NCI-H1694 treated with DMSO at 0.1 percent for 48 hours (cell line): ENCODE results near the gene RAPGEF1.
"Not testable (repeated sequence)": the region's sequence is repeated elsewhere in the genome, so short reads cannot be mapped to it uniquely, and the experiment has no call there.

Experiments
- DNase-seq: peaks from one replicate; lab custom pipeline; 2025; lab: John Stamatoyannopoulos, UW

The RAPGEF1 gene

DNA sequence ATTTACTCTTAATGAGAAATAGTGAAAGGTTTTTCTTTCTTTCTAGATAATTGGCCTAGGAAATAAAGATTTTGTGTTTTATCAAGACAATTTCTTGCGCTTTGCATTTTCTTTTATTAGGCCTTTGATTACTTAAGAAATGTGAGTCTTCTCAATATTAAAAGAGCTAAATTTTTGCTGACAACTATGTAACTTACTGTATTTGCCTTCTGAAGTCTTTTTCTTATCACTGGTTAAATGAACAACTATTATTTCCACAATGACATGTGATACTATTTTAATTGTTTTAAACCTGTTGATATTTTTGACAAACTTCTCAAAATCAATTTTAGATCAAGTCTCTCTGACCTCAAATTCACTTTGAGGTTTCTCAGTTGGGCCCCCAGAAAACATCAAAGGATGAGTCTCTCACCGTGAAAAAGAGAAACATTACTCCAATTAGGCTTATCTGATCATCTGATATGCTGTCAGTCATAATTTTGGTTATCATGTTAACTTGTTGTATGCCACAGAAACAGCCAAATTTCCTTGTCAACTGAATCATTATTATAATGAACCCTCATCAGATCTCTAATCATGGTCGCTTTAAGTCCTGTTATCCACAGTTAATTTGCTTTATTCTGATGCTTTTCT is 48.8 kb downstream of the RAPGEF1 start:
- DNase-seq: no peak

DNA sequence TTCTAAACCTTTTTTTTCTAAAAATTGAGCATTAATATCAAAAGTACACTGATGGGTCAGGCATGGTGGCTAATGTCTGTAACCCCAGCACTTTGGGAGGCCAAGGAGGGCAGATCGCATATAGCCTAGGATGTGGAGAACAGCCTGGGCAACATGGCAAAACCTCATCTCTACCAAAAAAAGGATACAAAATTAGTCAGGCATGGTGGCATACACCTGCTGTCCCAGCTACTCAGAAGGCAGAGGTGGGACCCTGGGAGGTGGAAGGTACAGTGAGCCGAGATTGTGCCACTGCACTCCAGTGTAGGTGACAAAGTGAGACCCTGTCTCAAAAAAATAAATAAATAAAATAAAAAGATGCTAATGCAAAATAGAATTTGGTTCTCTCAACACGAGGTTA is 49.4 kb downstream of the RAPGEF1 start:
- DNase-seq: no peak

GRCh38 chr9:131688377-131688776 is 51.5 kb downstream of the RAPGEF1 start:
- DNase-seq: no peak

DNA sequence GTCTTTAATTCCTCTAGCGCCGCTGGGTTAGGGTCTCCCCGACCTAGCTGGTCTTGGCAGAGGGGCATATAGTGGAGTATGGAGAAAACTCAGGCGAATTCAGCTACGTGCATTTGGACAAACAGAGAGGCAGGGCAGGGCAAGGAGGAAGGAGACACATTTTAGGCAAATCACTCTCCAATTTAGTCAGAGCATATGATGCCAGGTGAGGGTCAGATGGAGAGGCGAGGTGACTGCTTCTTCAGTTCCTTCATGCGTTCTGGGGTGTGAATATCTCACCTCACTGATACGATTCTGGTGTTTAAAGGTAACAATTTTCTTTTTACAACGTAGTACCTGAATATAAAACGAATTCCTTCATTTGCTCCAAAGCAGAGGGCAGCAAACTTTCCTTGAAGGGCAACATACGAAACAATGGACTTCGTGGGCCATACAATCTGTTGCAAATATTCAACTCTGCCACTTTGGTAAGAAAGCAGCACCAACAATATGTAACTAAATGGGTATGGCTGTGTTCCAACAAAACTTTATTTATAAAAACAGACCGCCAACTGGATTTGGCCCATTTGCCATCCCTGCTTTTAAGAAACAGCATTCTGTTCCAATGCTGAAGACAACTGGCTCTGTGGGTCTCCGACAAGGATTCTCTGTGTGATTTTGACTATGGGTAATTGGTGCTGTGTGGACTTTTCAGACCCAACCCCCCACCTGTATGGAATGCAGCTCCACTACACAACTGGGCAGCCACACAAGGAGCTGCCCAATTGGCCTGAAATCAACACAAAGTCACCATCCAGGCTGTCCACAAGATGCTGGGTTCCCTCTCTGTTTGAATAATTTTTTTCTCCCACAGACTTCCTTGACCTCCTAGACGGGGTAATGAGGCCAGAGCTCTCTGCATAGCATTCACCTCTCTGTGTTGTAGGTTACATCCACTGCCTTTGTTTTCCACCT is 53.8 kb downstream of the RAPGEF1 start:
- DNase-seq: no peak

- not testable (repeated sequence) for DNase-seq
These were observed 56.8 kb downstream of the RAPGEF1 start for GRCh38 chr9:131683094-131683493.

DNA sequence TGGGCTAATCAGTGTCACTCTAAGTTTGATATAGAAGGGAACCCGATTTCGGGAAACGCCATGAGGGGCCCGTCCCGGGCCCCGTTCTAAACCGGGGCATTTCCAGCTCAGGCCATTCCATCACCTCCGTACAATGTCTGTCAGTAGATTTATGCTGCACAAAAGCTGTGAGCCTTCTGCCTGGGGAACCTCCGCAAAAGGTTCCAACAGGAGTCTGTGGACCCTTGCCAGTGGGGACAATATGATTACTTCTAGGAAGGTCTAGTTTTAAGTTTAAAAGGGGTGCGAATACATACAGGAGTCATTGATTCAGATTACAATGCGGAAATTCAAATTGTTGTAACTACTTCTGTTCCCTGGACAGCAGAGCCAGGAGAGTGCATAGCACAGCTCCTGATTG is 57.6 kb downstream of the RAPGEF1 start:
- DNase-seq: no peak

- not testable (repeated sequence) for DNase-seq
These were observed 58.0 kb downstream of the RAPGEF1 start for GRCh38 chr9:131681826-131682225.

DNA sequence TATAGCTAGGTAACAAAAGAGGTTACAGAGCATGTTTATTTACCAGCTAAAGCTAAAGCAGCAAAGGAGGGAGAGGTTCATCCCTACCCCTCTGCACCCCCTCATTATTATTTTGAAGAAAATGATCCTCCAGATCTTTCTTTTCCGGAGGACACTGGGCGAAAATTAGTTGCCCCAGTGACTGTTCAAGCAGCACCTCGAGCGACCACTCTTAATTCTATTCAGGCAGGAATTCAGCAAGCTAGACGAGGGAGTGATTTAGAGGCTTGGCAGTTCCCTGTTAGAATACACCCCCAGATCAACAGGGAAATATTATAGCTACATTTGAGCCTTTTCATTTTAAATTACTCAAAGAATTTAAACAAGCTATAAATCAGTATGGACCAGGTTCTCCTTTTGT is 58.8 kb downstream of the RAPGEF1 start:
- not testable (repeated sequence) for DNase-seq

- no peak for DNase-seq
These were observed 60.4 kb downstream of the RAPGEF1 start for GRCh38 chr9:131679261-131680020.

DNA sequence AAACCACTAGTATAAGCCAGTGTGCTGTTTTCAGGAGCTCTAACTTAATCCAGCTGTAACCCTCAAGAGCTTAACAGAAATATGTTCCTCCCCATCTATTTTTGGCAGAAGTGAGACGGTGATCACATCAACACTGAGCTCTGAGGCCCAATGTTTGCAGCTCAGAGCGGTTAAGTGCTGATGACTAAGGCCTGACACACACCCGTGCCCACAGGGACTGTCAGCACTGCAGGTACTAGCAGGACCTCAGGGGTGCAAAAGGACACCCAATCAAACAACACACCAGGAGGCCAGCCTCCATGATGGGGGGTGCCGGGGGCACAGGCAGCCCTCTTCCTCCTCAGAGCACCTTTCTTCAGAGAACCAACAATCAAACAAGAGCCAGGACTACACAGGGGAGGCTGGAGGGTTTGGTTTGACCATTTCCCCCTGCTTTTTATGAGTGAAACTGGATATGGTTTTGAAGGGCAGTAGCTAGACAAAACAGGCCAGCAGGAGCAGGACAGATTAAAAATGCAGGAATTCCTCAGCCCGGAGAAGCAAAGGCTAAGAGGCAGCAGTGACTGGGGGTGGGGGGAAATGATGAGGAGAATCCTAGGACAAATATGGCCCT is 61.3 kb downstream of the RAPGEF1 start:
- DNase-seq: no peak

DNA sequence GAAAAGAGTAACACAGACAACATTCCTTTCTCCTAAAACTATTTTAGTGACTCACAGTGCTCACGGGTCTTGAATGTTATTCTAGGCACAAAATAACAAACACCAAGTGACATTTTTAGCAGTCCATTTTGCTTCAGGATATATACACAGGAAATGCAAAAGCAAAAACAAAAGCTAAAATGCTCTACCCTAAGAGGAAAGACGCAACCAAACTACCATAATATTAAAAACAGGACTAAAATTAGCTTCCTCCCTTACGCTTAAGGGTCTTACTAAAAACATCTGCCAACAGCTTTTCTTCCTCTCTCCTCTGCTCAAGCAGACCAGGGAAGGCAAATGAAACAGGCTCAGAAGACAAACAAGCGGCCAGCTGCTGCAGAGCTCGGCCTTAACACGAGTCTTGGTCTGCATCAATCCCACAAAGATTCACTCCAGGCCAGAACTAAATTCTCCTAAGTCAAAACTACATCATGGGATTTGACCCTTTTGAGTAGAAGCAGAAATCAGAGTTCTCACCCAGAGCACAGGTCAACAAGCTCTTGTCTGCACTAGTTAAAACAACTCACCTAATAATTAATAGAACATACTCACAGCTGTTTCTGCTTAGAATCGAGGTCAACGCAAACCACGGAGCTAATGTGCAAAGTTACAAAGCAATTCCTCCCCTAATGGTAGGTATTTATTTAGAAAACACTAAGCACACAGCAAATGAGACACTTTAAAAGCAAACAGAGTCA is 62.3 kb downstream of the RAPGEF1 start:
- DNase-seq: no peak

DNA sequence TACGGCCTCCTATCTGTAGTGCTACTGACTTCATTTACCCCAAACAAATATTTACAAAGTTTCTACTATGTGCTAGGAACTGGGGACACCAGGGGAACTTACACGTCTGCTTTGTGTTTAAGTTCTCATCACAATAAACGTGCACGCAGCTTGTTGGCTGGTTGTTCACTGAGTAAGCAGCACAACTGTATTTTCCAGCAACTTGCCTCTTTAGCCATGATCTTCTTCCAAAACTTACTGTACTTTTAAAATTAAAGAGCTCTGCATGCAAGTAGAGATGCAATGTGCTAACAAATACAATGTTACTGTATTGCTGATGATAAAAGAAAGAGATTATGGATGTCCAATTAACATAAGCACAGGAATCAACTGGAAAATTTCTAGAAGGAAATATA is 62.8 kb downstream of the RAPGEF1 start:
- no peak for DNase-seq

GRCh38 chr9:131676431-131676972 is 63.4 kb downstream of the RAPGEF1 start:
- DNase-seq: no peak

DNA sequence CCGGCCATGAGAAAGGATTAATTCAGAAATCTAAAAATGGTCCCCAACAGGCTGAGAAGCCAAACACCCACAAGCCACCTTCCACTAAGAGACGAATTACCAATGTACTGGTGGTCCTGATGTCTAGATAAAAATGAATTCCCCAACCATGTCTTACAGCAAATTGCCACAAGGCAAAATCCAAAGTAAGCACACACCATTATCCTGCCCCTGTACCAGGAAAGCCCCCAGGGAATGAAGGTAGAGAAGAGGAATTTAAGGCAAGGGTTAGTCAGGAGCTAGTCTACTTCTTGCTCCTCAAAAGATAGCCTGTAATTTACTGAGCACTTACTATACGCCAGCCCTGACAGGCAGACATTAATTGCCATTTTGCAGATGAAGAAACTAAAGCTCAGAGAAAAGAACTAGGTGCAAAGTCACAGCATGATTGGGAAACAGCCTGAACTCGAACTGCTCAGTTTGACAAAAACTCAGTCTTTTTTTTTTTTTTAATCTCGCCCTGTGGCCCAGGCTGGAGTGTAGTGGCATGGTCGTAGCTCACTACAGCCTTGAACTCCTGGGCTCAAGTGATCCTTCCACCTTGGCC is 64.3 kb downstream of the RAPGEF1 start:
- DNase-seq: no peak

DNA sequence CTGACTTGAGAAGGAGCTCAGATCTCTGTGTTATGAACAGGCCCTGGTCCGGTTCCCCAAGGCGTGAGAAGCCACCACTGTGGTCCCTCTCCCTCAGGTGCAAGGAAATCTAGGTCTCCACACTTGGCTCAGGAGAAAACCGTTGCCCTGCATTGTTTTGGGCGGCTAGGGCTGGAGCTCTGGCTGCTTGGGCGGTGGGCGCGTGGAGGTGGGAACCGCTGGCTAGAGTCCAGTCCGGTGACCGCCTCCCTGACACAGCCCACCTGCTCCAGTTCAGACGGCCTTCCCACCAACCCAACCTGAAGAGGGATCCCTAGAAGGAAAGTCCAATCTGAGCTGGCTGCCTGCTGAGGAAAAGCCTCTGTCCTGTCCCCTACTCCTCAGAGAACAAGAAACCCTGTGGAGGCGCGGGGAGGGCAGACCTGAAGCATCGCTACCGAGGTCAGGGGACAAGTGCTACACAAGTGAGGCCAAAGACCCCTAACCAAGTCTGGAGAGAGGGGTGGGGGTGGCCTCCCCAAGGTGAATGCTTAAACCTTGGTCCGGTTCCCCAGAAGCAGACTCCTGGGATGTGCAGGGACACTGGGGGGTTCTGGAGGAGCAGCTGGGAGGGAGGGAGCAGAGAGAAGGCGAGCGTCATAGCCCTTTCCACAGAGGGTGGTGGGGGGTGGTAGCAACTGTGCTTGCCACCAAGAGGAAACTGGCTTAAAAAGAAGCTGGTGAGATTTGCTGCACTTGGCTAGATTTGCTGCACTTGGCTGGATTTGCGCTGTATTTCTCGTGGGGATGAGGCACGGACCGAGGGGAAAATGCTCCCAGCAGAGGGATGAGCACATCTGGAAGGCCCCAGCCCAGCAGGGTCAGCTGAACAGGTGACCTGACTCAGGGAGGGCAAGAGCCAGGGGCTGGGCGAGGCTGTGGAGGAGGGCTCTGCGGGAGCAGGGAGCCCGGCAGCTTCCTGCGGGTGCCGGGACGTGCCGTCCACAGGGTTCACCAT is 65.2 kb downstream of the RAPGEF1 start:
- no peak for DNase-seq

DNA sequence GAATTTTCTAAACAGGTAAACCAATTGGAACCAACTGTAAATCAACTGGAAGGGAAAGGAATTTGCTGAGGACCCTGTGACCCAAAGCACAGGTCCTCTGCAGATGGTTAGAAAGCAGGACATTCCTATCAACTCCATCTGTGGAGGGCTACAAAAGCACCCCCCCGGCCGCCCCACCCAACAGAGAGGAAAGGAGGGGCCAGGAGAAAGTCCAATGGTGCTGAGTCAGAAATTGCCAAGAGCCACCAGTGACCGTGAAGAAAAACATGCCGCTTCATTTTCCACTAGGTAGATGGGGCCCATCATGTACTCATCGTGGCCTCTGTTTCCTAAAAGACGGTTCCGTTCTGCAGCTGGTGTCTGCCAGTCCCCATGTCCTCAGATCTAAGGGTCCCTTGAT is 66.3 kb downstream of the RAPGEF1 start:
- no peak for DNase-seq

GRCh38 chr9:131673068-131673467 is 66.8 kb downstream of the RAPGEF1 start:
- no peak for DNase-seq

- DNase-seq: no peak
These were observed 67.4 kb downstream of the RAPGEF1 start for GRCh38 chr9:131672451-131672850.

DNA sequence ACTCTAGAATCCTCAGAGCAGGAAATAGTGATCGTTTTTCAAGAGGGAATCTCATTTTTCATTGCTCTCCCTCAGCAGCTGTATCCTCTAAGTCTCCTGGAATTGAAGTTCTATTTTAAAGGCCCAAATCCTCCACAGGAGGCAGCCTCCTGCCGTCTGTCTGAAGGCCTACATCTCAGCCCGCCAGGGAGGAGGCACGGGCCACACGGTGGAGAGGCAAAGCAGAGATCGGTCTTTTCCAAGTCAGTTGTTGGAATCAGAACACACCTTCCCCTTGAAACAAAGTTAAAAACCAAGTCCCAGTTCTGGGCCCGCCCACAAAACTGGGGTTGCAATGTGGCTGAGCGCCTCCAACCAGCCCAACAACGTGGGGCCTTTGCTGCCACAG is 68.7 kb downstream of the RAPGEF1 start:
- DNase-seq: no peak
